ENCODE results near the gene SETD3.

The SETD3 gene

DNA sequence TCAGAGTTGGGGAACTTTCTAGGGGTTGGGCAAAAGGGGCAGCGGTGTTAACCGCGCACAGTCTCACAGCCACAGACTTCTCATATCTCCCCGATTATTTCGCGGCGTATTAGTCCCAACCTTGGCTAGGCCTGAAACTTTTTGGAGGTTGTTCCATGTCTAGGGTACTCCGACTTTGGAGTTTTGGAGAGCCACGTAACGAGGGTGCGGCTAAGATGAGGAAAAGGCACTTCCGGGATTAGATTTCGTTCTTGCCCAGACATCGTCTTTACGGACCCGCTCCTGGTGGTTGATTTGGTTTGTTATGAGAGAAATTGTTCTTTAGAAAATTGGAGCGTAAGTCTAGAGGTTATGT lies 1.1 kb upstream of the SETD3 start:
- peak; percentile 37 for DNase-seq

DNA sequence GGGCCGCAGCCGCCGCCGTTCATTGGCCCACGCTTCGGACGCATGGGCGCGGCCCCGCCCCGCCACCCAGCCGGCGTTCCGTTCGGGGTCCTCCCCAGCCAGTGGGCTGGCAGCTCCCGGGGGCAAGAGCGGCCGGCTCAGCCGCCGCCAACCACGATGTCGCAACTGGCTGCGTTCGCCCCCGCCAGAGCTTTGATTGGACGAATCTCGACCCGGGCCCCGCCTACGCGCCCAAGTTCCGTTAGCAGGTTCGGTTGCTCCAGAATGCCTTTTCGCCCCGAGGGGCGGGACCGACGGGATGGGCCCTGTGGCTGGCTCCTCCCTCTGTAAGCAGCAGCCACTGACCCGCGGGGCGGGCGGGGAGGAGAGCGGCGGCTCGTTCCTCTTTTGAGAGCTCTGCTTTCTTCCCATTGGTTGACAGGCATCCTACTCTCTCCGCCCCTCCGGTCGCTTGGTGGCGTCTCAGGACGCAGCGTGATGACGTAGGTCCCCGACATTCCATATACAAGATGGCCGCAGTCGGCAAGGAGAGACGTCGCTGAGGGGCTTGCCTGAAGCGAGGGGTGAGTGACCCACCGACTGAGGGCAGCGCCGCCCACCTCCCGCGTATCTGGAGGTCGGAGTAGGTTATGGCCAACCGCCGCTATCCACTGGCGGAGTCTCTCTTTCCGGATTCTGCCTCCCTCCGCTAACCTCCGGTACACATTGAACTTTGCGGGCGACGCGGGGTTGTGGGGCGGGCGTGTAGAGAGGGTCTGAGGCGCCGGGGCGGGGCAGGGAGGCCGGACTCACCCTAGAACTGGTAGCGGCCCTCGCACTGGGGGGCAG lies 472 bp upstream of the SETD3 start, which contains the start of gene CCNK:
TSS of gene CCNK (plus strand) at position 493 of the 828 bp plus-strand sequence. CDS start 11,269 bp downstream, outside the sequence.
- peak; percentile 100 for DNase-seq

DNA sequence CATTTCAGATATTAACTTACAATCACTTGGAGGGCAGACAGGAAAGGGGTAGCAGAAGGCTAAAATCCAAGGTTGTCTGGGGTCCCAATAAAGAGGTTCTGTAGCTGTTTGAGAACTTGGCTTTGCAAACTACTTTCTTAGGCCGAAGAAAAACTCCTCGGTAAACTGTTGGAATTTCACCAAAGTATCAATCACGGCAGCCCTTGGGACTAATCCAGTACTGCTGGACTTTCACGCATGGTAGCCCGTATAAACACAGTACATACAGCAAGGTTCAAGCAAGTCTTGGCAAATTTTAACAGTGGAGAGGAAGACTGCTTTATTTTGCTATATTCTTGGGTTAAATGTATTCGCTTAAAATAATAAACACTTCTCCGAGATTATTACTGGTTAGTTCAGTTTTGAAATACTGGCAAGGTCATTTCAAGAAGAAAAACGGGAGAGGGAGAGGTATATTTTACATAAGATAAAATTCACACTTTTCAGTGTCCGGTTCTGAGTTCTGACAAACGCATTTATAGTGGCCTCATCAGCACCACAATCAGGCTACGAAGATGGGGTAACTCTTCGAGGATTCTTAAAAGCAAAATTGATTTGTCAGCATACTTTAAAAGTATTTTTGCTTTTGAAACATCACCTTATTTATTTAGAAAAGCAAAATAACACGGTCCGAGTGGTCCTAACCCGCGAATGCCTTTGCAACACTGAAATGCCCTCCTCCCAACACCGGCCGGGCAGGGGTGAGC lies 1.3 kb downstream of the SETD3 start:
- peak; percentile 7 for DNase-seq

DNA sequence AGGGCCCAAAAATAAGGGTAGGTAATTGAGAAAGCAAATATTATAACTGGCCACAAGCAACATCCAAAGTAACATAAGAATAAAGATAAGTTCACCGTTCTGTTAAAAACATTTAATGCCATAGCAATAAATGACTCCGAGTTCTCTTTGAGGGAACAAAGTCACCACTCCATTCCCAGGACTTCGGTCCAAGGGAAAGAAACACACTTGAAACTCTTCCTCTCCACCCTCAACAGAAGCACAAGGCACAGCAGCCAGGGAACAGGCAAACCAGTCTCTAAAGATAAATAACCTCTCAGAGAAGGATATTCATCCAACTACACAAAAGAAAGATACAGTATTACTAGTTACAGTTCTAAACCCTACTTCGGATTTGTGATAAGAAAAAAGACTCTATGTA lies 2.5 kb downstream of the SETD3 start:
- no peak for DNase-seq

DNA sequence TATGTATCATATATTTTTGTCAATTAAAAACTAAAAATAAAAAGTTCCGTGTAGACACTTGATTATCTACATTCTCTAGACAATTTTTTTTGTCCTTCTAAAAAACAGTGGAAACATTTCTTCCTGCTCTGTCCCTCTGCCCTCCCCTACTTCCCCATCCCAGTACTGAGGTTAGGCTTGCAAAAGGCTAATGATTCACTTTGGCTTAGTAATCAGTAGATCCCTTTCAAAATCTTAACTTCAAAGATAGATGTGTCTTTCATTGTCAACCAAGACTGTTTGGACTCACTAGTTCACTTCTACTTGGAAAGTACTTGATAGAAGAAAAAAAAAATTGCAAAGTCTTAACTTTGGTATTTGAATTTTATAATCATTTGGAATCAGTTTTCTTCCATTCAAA lies 3.8 kb downstream of the SETD3 start:
- DNase-seq: peak; percentile 15

DNA sequence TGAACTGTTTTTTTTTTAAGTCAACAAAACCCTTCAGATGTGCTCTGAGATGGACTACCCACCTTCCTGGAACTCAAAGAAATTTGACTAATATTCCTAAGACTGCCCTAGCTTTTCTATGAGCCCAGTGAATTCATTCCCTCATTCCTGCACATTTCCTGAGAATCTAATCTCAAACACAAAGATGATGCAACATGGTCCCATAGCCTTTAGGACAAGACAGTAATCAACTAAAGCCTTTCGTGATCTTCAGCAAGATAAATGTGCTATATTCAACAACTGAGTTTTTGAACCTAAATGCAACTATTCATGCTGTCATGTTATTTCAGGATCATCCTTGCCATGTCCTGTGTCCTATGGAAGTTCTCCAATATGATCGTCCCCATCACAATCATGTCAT lies 5.0 kb downstream of the SETD3 start:
- DNase-seq: peak; percentile 13

DNA sequence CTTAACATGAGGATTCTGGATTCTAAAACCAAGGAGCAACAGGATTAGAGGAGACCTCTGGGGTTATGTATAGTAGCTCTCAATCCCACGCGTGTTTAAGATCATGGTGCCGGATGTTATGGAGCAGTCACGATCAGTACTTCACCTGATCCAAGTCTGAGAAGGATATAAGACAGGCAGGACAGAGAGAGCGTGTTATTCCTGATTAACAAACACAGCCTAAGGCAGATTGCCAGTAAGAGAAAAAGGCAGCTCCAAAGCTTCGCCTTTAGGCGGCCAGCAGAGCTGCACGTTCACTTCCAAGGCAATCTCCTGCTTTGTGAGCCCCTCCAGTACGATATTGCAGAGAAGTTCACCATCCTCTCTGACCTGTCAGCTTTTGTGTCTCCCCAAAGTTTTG lies 5.5 kb downstream of the SETD3 start:
- DNase-seq: peak; percentile 8

DNA sequence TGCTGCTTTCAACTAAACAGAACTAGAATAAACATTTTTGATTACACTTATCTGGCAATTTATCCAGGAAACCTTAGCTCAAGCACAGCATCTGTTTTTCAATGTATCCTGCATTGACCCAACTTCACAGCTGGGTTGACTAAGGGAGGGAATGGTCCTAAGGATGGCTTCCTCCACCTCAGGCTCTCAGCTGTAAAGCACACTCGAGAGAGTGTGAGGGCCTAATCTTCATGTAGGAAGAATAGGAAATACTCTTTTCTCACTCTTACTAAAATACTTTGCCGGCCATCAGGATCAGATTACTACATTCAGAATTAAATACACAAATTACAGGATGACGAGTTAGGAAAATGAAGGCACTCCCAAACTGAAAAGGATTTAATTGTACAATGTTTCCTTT lies 7.2 kb downstream of the SETD3 start:
- DNase-seq: no peak

DNA sequence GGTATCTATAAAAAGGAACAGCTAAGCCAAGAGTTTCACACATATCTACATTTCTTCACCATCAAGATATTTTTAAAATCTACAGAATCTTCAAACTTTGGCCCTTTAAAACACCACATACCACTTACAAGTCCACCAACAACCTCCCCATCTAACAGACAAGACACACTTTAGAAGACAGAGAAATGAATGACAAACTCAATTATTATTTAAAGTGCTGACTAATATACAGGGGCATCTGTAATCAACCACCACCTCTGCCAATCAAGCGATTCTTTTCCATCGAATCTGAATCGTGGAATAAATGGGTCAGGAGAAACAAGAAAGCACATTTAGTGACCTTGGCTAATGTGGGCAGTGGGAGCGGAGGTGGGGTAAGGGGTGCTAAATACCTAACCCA lies 7.7 kb downstream of the SETD3 start:
- DNase-seq: no peak

DNA sequence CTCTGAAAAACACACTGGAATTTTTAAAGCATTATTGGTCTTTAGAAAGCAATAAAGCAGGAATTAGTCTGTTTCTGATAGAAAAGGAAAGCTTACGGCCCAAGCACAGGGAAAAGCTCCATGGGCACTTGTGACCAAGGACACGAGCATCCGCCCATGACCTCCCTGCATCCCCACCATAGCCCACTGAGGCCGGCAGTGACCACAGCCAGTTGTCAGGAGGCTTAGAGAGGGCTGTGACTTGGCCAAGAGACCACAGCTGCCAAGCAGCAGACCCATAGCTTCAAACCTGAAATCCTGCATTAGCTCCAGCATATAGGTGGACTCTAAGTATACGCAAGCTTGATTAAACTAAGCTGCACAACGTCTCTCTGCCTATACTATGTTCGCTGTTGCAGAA lies 8.9 kb downstream of the SETD3 start:
- no peak for DNase-seq

DNA sequence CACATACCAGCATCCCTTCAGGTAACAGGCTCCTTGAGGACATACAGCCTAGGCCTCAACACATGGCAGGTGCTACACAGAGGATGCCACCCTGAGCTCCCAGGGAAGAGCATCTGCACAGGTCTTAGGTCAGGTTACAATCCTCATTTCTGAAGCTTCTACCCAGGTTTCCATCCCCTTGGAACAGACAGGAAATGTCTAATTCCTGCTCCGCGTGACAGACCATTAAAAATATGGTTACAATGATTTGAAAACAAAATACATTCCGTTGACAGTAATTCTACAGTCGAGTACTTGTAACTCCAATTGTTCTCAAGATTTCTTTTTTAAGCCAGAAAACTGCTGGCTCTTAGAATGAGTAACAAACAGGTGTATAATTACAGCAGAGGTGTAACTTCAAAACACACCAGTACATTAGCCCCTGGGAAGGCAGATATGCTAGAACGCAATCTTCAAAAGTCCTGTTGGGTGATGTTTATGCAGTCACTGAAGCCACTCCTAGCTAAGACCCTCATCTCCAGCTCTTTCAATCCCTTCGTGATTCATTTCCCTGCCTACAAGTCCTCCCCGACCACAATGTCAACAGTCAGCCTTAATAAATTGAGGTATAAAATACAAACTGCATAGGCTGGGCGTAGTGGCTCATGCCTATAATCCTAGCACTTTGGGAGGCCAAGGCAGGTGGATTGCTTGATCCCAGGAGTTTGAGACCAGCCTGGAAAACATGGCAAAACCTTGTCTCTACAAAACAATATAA lies 11.6 kb downstream of the SETD3 start:
- peak; percentile 8 for DNase-seq

DNA sequence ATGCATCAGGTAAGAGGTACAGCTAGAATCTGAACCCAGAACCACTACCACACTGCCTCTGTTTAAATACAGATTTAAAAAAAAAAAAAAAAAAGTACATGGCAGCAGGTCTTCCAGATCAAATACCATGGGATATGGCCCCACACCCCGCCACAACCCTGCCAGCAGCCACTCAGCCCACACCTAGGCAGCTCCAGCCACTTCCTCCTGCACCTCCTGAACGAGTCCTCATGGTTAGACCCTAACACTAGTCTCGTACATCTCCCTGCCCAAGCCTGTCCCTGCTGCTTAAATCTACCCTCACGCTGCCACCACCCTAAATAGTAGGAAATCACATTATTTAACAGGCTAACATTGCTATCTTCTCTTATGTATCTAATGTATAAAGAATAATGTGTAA lies 12.6 kb downstream of the SETD3 start:
- DNase-seq: no peak

DNA sequence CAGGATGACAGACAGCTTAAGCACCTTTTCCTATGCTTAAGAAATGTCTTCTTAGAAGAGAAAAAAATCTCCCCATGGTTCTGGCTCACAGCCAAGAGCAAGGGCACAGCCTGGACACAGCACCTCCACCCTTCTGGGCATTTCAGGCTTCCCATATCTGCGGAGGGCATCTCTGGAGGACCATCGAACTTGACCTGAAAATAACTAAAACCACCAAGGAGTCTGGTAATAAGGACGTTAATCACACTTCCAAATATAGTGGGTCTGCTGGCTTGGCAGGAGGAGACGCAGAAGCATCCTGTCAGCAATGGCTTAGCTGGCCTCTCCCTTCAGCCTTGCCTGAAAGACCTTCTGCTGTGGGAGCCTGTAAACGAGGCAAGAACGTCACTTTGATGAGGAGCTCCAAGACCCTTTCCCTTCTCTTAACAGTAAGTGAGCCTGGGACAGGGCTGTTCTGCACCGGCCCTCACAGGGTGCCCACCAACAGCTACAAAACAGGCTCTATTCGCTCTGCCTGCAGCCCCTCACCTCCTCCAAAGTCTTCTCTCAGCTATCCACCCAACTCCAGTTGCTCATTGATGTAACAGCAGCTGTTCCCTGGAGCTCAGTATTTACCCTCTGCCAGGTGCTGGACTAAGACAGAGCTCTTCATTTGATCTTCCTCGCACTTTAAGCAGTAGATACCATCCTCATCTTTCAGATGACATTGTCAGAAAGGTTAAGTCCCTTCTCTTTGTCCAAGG lies 13.2 kb downstream of the SETD3 start:
- no peak for DNase-seq

DNA sequence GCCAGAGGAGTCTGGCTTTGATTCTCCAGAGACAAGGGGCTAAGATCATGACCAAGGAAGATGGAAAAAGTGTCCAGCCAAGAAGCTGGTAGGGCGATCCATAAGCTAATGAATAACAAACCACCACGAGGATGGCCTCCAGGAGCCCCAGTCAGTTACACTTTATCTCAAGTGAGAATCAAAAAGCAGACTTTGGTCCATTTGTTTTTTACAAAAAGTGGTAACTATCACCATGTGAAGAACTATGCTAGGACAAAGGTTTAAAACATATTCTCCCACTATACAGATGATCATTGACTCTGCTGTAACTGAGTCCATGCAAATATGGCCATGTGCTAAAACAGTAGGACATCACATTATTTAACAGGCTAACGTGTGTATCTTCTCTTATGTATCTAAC lies 13.9 kb downstream of the SETD3 start:
- no peak for DNase-seq

DNA sequence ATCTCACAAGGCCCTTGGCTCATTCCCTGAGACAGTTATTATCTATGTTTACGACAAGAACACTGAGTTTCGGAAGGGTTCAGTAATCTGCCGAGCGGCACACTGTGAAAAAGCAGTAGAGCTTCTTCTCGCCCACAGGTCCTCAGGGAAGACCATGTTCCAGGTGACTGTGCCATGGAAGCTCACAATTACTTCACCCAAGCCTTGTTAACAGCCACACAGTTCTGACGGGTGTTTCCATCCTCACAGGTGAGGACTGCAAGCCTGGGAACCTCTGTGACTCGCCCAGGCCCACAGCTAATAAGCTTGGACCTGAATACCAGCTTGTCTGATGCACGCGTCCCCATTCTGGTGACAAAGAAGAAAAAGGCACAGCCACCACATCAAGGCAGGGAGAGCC lies 15.4 kb downstream of the SETD3 start:
- DNase-seq: no peak

DNA sequence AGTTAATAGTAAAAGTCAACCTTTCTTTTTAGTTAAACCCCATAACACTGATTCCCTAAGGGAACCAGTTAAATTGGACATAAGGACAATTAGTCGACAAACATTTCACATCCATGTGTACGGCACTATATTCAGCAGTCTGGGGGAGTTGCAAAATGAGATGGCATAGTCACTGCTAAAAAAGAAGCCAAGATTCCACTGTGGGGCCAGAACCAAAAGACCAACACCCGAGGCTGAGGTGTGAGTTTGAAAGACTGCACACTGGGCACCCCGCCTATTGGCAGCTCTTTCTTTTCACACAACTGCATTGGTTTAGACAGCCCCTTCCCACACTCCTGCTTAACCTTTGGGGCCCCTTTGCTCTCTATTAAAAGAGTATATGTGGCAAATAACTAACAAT lies 16.7 kb downstream of the SETD3 start:
- DNase-seq: no peak

DNA sequence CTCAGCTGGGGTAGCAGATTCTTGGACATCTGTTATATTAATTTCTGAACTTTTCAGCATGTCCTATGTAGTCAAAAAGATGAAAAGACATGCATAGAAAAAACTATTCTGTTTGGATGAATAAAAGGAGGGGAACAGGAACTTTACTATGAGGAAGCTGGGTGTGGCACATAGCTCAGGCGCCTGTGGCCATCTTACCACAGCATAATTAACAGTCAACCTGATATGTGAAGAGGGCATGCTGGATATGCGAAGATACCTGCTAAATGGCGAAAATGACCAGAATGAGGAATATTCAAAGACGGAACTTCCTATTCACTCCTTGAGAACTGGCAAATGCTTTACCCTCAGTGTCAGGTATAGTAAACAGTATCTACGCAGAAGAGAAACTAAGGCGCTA lies 18.4 kb downstream of the SETD3 start:
- no peak for DNase-seq

DNA sequence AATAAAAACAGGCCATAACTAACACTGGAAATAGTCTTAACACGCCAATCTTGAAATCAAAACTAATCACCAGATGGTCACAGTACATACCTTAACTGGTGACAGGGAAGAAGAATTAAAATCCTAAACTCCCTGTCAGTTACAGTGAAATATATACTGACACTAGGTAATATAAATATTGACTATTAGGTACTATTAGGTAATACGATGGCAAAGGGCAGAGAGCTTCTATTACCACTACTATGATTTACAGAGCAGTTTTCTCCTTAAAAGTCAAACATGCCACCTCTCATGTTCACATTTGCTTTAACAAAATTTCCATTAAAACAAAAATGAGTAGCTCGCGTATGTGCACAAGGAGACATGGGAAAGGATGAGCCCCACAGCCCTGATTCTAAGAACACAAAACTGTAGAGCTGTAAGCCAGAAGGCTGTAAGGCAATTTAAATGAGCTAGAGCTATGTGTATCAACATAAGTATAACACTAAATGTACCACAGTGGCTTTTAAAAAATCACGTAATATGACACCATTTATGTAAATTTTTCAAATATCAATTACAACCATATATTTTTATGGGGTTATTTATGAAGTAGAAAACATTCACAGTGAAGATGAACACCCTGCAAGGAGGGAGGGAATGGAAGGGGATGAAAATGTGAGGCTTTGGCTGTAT lies 19.1 kb downstream of the SETD3 start:
- DNase-seq: no peak

DNA sequence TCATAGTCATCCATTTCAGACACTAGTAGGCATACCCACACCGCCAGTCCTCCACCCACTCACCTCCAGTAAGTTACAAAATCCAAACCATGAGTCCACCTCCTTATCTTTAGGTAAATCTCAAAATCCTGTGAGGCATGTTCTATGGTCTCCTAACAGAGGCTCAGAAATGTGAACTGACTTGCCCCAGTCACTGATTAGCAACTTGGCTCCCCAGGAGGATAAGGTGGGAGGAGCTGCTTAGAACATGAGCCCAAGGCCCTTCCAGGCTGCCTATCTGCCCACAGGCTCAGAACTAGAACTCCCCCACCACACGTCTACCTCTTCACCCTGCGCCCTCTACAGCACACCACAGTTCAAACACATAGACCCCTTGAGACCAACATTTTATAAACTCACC lies 19.9 kb downstream of the SETD3 start:
- no peak for DNase-seq

DNA sequence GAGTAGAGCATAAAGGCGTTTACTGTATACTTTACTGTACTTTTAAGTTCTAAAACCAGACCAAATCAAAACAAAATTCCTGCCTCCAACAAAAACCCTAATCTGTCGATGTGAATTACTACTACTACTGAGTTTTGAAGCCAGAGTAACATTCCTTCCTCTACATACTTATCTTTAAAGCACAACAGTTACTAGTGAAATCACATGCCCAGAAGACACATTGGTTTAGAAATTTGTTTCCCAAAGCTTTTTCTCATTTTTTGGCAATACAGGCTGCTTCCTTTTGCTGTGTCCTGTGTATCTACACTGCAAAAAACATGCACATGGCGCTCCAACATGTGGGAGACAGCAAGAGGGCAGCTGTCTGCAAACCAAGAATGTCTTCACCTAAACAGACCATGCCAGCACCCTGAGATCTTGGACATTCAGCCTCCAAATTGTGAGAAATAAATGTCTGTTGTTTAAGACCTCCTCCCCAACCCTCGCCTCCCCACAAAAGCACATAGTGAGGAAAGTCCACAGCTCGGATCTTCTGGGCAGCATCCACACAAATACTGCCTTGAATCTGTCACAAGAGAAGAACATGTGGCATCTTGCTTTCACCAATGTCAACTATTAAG lies 21.1 kb downstream of the SETD3 start:
- DNase-seq: peak; percentile 8

DNA sequence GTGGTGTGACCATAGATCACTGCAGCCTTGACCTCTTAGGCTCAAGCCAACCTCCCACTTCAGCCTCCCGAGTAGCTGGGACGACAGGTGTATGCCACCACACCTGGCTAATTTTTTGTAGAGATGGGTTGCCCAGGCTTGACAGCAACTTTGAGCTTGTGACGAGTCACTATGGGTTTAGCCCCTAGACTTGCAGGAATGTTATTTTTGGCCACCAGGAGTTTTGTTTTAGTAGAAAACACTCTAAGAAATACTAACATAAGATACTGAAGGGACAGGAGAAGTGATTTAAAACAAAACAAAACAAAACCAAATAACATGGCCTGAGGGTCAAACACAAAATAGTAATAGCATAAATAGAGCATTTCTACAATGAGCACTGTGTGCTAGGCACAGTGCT lies 26.4 kb downstream of the SETD3 start:
- no peak for DNase-seq

DNA sequence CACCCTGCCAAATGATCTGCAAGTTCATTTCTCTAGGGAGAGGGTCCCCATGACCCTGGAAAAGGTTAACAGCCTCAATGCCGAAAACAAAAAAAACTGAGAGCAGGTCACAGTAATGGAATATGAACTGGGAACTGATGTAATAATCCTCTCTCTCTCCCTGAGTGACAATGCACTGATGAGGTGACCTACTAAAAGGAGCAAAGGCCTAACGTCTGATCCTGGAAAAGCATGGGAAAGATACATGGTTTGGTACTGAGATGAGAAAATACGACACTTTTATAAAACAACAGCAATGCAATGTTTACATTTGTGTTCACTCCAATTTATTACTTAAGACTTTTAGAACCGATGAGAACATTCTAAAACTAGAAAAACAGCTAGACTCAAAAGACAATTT lies 27.7 kb downstream of the SETD3 start:
- no peak for DNase-seq

Data from fibroblast of upper back skin (primary cell).